Lung microvascular endothelial cell (primary cell): Measurements from ENCODE around the gene PLXNA2. TPM values are rescaled to one million over a fixed set of nuclear protein-coding genes. Genes with fewer than 3 reads are reported as not detected.
A peak's percentile ranks its signal among the peaks of the same experiment; 100 is the strongest.

ENCODE experiments used
- DNase-seq, 2 donors: peaks; one replicate each; pipeline versions ENCODE4 v3.0.0 to v3.0.0-alpha.2; 2010; ENCODE audit warnings: low read depth in 2 of 2
- total RNA-seq: library from RNA; depleted of rRNA; stranded (reverse); fragments of >200 nt; gene quantifications from 2 replicates; pipeline ENCODE4 v1.2.1, GENCODE V29; 2014

PLXNA2 gene, protein sequence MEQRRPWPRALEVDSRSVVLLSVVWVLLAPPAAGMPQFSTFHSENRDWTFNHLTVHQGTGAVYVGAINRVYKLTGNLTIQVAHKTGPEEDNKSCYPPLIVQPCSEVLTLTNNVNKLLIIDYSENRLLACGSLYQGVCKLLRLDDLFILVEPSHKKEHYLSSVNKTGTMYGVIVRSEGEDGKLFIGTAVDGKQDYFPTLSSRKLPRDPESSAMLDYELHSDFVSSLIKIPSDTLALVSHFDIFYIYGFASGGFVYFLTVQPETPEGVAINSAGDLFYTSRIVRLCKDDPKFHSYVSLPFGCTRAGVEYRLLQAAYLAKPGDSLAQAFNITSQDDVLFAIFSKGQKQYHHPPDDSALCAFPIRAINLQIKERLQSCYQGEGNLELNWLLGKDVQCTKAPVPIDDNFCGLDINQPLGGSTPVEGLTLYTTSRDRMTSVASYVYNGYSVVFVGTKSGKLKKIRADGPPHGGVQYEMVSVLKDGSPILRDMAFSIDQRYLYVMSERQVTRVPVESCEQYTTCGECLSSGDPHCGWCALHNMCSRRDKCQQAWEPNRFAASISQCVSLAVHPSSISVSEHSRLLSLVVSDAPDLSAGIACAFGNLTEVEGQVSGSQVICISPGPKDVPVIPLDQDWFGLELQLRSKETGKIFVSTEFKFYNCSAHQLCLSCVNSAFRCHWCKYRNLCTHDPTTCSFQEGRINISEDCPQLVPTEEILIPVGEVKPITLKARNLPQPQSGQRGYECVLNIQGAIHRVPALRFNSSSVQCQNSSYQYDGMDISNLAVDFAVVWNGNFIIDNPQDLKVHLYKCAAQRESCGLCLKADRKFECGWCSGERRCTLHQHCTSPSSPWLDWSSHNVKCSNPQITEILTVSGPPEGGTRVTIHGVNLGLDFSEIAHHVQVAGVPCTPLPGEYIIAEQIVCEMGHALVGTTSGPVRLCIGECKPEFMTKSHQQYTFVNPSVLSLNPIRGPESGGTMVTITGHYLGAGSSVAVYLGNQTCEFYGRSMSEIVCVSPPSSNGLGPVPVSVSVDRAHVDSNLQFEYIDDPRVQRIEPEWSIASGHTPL (N-terminal part only)
- 42.7 and 46.4 TPM in 2 replicates for total RNA-seq

DNA sequence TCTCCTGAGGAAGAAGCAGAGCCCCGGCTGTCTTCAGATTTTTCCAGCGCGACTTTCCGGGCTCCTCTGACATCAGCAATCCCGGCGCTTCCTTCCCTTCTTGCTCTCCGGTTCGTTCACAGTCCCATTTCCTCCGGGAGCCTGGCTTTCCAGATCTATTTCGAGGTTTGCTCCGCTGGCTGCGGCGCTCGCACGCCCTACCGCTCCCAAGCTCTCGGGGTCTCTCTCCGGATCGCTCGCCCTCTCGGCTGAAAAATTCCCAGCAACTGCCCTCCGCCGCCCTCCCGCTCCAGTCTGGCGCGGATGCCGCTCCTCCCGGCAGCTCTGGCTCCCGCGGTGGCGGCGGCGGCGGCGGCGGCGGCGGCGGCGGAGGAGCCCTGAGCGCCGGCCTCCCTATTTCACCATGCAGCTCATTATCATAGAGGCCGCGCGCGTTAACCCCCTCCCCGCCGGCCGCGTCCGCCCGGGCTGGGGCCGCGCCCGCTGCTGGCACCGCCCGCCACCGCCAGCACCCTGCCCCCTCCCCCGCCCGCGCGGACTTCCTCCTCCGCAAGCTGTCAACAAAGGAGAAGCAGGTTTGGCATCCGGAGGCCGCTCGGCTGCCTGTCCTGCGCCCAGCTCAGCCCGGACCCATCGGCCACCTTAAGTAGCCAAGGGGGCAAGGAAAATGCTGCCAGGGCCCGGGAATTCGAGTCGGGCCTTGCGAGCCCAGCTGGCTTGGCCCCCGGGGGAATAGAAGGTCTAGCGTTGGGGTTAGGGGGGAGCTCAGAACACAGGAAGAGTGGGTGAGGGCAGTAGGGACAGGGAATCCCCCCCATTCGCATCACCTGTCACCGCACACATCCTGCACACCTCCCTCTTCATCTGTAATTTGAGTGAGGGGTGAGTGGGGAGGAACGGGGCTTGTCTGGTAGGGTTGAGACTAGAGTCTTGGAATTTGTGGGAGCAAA lies at the start of gene PLXNA2:
TSS of gene PLXNA2 (minus strand) at position 418 of the 950 bp plus-strand sequence. CDS start 26,462 bp downstream, outside the sequence.
- peak; percentile 80 to 82 for DNase-seq

DNA sequence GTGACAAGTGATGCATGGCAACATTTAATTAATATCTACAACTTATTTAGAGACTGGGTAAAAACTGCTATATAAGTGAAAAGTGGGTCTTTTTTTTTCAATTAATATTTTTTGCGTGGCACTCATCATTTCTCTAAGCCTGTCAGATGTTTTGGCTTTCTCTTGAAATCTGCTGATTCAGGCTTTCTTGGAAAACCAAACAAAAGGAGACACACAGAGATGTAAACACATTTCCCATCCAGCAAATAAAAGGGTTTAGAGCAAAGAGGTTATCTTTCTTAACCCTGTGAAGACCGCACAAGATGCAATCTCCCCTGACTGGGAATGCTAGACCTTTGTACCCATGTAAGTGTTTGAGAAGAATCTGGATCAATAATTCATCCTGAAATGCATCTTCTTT lies 48.7 kb upstream of the PLXNA2 start:
- DNase-seq, result no peak

DNA sequence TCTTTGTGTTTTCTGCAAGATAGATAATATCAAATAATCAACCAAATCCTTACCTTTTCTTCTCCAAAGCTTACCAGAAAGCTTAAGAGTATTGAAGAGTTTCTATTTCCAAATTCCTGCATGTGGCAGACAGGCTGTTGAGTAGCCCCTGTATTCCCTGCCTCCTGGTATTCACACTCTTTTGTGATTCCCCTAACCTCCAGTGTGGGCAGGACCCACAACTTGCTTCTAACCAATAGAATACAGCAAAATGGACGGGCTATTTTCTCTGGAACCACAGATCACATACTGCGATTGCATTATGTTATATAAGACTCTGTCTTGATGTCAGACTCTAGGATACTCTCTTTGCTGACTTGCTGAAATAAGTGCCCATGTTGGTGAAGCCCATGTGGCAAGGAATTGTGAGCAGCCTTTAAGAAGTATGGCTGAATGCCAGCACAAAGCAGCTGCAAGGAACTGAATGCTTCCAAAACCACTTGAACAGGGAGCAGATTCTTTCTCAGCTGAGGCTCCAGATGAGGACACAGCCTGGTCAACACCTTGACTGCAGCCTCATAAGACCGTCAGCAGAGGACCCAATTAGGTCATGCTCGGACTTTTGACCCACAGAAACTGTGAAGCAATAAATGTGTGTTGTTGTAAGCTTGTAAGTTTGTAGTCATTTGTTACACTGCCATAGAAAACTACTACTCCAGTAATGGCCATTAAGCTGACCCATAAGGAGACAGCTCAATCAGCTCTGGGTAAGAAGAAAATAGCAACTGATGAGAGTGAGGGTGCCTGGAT lies 47.9 kb upstream of the PLXNA2 start:
- DNase-seq, result no peak

DNA sequence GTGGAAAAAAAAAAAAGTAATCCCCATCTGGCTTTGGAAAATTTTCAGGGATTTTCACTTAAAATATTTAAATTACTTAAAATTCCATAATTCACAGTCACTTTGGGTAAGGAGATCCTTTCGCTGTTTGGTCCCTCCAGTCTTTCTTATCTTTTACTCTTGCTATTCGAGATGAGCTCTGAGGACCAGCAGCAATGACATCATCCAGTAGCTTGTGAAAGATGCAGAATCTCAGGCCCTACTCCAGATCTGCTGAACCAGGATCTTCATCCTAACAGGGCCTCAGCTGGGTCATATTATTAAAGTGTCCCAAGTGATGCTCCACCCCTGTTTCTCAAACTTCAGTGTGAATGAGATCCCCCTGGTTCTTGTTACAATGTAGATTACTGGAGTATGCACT lies 46.9 kb upstream of the PLXNA2 start:
- no peak for DNase-seq

DNA sequence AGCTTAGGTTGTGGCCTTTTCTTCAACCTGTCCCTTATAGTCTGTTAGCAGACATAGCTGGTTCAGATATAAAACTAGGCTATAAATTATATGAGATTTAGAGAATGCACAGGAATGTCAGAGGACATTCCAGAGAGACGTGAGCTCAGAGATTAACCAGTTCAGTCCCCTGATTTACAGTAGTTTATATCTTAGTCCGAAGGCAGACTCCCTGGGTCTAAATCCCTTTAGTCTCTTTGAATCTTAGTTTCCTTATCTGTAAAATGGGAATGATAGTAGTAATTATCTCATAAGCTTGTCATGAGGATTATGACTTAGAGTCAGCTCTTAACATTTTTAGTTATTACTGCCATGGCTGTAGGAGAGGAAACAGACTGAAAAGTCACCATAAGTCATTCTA lies 45.5 kb upstream of the PLXNA2 start:
- DNase-seq, result no peak

DNA sequence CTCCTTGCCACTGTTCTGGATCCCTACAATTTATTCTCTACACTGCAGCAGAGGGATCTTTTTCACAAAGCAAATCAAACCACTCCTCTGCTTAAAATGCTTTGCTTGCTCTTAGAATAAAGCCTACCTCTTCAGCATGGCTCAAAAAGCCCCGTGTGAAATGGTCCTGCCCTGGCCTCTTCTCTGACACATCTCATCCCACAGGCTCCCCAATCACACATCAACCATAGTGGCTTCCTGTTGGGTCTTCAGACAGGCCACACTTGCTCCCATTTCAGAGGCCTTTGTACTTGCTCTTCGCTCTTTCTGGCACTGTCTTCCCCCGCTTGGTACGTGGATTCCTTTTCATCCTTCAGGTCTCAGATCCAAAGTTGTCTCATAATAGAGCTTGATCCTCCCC lies 44.3 kb upstream of the PLXNA2 start:
- DNase-seq, result no peak

DNA sequence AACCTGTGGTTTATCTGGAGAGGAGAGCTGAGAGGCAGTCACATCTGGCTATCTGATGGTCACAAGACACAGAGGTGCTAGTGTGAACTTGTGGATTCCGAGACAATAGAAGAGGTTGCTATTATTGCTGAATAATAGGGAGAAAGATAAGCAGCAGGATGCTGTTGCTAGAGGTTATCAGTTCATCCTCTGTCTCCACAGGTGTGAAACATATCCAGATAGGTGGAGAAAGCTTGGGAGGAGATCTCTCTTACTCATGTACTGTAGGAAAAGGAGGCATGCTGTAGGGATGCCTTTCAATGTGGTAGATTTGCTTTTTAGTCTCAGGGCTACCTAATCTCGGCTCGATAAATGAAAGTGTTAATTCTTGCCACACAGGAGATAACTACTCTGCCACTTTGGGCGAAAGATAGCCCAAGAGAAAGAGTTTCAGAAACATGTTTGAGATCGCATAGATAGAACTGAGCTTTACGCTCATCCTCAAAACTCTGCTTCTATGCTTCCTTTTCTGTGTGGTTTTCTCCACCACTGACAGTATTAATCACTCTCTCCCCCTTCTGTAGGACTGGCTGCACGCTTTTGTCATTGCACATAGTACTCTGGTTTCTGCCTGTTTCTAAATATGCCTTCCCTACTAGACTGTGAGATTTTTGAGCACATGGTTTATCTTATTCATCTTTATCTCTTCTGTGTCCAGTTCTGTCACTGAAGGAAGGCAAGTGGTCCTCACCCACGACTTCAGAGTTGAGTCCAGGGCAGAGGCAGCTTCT lies 36.7 kb upstream of the PLXNA2 start:
- no peak for DNase-seq

DNA sequence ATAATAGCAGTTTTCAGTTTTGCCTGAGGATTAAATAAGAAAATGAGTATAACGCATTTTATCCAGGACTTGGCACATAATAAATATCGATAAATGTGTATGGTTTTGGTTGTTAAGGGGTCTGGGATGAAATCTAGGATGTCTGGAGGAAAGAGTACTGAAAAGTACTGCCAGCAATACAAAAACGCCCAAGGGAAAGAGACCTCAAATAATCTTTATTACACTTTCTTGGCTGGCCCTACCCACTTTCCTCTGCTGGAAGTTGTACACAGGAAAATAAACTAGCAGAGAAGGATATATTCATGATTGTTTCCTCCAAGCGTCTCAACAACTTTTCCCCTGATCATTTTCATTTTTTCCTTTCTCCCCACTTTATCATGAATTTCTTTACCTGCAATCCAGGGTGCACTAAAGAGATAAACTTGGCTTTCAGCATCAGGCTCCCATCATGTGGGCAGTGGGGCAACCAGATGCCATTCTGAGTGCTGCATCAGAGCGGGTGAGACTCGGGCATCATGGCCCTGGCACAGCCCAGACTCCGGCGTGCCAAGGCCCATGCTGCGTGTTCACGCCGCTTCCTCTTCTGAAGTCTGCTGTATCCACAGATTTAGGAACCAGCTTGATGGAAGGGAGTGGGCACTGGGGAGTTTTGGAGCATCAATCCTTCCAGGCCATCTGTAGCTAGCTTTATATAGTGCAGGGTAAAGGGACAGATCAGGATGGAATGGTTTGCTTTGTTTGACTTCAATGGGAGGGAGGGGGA lies 35.8 kb upstream of the PLXNA2 start:
- no peak for DNase-seq

DNA sequence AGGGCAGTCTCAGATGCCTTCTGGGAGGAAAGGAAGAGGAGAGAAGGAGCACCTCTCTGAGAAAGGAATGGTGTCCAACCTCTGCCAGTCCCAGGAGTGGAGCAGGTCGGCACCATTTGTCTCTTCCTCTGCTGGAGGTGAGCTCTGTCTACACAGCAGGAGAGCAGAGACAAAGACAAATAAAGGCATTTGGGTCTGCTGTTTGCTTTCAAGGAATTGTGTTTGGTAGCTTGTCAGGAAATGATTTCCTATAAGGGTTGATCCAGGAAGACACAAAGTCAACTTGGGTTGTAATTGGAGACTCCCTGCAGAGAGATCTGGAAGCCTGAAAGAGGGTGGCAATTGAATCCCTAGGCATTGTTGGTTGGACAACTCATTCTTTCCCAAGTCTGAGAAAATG lies 34.5 kb upstream of the PLXNA2 start:
- no peak for DNase-seq

DNA sequence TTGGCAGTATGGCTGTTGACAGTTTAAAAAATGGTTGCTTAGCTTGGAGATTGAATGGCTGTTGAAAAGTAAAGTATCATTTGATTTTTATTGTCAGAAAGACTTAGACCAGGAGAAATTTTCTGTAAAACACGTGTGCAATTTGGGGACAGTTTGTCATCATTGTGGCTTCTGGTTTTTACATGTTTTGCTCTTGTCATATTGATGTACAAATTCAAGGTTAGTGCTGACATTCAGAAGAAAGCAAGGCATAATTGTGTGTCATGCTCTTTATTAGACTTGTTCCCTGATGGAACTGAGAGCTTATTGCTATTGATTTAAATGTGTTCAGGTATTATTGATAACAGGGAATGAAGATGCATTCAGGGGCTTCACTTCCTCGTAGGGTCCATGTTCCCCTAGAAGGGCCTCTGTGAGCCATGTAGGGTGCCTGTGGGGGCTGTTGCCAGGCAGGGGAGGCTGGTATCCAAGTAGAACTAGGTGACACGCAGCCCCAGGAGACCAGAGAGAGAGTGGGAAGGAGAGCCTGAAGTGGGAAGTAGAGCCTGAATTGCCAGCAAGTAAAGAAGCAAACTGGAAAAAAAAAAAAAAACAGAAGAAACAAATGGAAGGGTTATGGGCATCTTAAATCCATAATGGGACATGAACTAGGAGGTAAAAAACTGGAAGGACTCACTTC lies 32.7 kb upstream of the PLXNA2 start:
- no peak for DNase-seq

DNA sequence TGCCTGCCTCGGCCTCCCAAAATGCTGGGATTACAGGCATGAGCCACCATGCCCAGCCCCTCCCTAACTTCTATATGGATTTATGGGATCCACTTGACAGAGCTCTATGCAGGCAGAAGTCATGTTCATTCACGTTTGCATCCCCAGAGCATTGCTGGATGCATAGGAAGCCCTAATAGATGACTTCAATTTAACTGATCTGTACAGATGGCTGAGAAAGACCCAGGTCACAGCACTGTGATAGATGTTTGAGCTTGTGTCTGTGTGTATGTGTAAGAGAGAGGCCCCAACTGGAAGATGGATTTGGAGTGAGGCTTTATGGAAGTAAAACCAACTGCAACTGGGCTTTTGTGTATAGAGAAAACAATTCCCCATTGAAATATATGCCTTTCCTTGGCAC lies 30.9 kb upstream of the PLXNA2 start:
- DNase-seq, result no peak

DNA sequence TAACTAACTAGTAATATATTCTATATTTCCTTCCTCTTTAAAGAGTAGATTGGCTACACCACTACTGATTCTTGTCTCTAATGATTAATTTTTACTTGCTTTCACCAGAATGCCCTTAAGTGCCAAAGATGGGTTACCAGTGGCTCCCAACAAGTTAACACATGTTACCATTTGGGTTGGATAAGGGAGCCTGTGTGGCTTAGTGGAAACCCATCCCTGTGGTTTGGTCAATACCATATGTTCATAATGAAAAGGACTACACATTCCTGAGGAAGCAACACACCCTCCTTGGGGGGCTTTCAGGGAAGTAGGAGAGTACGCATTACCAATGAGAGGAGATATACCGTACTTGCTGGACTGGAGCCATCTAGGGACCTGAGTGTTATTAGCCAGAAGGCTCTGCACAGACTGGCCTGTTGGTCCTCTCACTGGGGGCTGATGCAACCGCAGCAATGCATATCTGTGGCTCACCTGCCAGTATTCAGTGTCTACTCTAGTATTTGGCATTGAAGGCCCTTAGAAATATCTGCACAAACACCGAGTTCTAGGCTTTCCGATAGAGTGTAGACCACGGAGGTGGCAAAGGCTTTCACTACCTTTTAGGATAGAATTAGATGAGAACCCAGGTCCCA lies 29.3 kb upstream of the PLXNA2 start:
- no peak for DNase-seq

DNA sequence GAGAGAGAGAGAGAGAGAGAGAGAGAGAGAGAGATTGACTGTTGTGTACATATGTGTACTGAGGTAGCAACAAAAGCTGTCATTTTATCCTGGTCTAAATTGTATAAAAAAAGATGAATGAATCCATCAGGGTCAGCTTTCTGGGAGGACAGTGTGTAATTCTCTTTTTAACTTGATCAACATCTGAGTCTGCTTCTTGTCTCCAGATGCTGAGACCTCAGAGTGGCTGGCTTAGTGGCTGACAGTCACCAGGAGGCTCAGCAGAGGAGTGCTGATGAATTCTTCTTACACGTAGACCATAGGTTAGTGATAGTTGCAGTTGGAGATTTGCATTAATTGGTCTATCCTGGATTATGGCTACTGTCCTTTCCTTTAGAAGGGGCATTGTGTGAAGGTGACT lies 28.5 kb upstream of the PLXNA2 start:
- no peak for DNase-seq

DNA sequence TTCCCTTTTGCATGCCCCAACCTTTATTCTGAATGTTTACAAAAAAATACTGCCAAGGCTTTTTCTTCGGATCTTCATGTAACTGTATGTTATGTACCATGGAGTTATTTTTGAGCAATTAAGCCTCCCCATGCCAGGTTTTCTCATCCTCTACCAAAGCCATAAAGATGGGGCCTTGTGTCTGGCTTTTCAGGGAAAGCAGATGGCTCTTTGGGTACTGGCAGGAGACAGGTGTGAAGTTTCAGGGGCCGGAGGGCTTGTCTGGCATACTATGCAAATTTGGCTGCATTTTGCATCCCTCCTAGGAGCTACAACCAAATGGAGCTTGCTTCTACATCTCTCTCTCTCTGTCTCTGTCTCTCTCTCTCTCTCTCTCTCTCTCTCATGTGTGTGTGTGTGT lies 28.1 kb upstream of the PLXNA2 start:
- no peak for DNase-seq

DNA sequence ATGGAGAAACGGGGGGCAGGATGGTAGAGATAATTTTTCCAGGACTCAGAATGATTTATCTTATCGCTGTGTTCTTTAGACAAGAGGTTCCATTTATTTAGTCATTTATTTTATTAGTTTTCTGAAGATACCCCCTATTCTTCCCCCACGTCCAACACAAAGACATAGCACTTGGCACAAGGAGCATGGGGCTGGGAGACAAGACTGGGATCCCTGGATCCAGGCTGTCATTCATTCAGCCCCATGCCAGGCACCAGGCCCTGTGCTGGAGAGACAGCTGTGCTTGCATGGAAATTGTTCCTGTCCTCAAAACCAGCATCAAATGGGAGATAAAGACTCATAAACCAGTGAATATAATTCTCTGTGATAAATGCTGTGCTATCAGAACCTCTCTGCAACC lies 27.1 kb upstream of the PLXNA2 start:
- no peak for DNase-seq

DNA sequence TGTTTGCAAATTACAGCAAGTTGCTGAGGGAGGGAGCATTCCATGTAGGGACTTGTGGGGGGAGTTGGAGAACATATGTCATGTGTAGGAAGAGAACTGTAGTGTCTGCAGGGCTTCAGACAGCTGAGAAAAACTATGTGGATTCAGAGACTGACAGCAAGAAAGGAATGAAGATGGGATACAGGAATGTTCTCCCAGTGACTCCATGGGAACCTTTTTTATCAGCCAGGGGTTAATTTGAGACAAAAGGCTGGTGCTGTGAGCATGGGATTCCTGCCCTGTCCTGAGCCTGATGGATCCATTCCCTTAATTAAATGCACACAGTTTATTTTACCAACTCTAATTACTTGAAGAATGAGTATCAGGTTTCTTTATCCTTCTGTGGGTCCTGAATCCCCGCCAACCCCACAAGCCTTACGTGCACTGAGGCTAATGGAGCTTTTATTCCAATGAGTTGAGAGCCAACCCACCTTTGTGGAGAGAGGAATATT lies 26.5 kb upstream of the PLXNA2 start:
- no peak for DNase-seq

DNA sequence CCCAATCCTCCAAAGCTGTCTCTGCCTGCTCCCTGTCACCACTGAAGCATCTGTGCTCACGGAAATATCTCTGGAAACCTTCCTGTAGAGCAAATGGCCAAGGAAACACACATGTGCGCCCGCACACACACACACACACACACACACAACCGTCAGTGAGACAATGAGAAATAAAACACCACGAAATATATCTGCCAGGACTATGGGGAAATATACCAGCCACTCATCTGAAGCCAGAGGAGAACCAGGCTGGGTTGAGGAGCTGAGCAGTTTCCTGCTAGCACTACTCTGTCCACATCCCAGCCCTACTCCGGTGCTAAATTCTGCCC lies 25.1 kb upstream of the PLXNA2 start:
- no peak for DNase-seq
